Measurements from ENCODE around the gene CHP1. TPM values are rescaled to one million over a fixed set of nuclear protein-coding genes. Genes with fewer than 3 reads are reported as not detected.
"Not testable (repeated sequence)": the region's sequence is repeated elsewhere in the genome, so short reads cannot be mapped to it uniquely, and the experiment has no call there.

CHP1 gene
- total RNA-seq, 1 experiment from 2014 or later = 97.7 TPM

DNA sequence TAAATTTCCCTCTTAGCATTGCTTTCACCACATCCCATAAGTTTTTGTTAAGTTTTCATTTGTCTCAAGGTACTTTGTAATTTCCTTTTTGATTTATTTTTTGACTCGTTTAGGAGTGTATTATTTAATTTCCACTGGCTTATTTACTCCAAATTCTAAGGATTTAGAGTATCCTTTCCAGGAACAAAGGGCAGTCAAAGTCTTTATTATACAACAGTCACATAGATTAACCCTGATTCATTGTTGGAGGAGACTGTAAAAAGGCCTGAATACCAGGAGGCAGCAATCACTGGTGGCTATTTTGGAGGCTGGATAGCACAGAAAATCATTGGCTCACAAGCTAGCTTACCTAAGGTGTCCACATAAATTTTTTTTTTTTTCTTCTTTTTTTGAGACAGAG lies 61.5 kb downstream of the CHP1 start:
- Histone ChIP-seq H4K5ac (ENCODE audit: insufficient read length, low read depth, low read length) (no peak overlapping the region), H2AFZ (ENCODE audit: low read length) (no peak overlapping the region), H2BK15ac (ENCODE audit: low read depth, low read length) (no peak overlapping the region), H2BK5ac (ENCODE audit: insufficient read length, low read length) (no peak overlapping the region), H3K4ac (ENCODE audit: low read depth, low read length) (no peak overlapping the region), H3K27me3 (ENCODE audit: insufficient read depth, low read length) (no peaks in the 10 kb centered on the region), H3K14ac (ENCODE audit: insufficient read depth, low read length) (no peak overlapping the region), H3K79me2 (ENCODE audit: insufficient read depth, low read length) (no peaks in the 10 kb centered on the region; the same call in 1 of the 2 replicates), H3K56ac (ENCODE audit: insufficient read length, low read depth, low read length) (no peak overlapping the region), H4K8ac (replicated peaks; ENCODE audit: insufficient read length, low read depth, low read length) (no peak overlapping the region), H2BK12ac (ENCODE audit: insufficient read length, low read depth, low read length) (no peak overlapping the region), H3K23me2 (ENCODE audit: insufficient read length, low read depth, low read length, poor library complexity, severe bottlenecking) (no peaks in the 10 kb centered on the region), H3K4me1 (ENCODE audit: insufficient read depth, low read length) (no peaks in the 10 kb centered on the region), H3K9me3 (ENCODE audit: control insufficient read depth, low read depth, low read length) (no peaks in the 10 kb centered on the region), H2BK20ac (ENCODE audit: low read depth, low read length, poor library complexity, severe bottlenecking) (no peak overlapping the region), H3K4me2 (ENCODE audit: insufficient read depth, insufficient read length, low read length) (no peak overlapping the region), H4K20me1 (ENCODE audit: control insufficient read depth, insufficient read depth, insufficient read length) (no peaks in the 10 kb centered on the region), H3T11ph (ENCODE audit: low read length) (no peak overlapping the region), H2BK120ac (ENCODE audit: low read depth, low read length, poor library complexity, severe bottlenecking) (no peak overlapping the region), H3K23ac (ENCODE audit: insufficient read length, low read depth, low read length) (no peak overlapping the region), H2AK5ac (ENCODE audit: insufficient read length, low read length) (no peak overlapping the region), H3K18ac (ENCODE audit: insufficient read length, low read depth, low read length) (no peak overlapping the region), H4K91ac (ENCODE audit: insufficient read length, low read depth, low read length) (no peak overlapping the region), H3K27ac (ENCODE audit: insufficient read length, low read depth, low read length) (no peak overlapping the region), H3K79me1 (ENCODE audit: insufficient read depth, low read depth, low read length, poor library complexity, severe bottlenecking) (peaks cover 14% of the 10 kb centered on the region), H3K9ac (ENCODE audit: extremely low read depth, insufficient read length, low read length) (no peak overlapping the region)
- Mint-ChIP-seq H3K4me3 (no peak overlapping the region), H3K9me3 (no peaks in the 10 kb centered on the region), H3K36me3 (ENCODE audit: insufficient read depth in 1 of 3, low read depth in 3 of 3) (peaks cover 27 to 53% (median 48%) of the 10 kb centered on the region in 3 experiments), H3K27ac (peak overlapping the region in 2 of 3 experiments; percentile 70 to 80; a peak in 3 of 7 replicates), H3K4me1 (no peaks in the 10 kb centered on the region; a peak in 2 of 4 replicates), H3K27me3 (ENCODE audit: low read depth) (no peaks in the 10 kb centered on the region)
- DNase-seq = no peak
- WGBS (ENCODE audit: extremely low coverage, insufficient read length, low lambda C conversion rate) = no CpG with 5 or more reads among the region's 1 CpG
- TF ChIP-seq, protein P1, sequence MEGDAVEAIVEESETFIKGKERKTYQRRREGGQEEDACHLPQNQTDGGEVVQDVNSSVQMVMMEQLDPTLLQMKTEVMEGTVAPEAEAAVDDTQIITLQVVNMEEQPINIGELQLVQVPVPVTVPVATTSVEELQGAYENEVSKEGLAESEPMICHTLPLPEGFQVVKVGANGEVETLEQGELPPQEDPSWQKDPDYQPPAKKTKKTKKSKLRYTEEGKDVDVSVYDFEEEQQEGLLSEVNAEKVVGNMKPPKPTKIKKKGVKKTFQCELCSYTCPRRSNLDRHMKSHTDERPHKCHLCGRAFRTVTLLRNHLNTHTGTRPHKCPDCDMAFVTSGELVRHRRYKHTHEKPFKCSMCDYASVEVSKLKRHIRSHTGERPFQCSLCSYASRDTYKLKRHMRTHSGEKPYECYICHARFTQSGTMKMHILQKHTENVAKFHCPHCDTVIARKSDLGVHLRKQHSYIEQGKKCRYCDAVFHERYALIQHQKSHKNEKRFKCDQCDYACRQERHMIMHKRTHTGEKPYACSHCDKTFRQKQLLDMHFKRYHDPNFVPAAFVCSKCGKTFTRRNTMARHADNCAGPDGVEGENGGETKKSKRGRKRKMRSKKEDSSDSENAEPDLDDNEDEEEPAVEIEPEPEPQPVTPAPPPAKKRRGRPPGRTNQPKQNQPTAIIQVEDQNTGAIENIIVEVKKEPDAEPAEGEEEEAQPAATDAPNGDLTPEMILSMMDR (conservative IDR thresholded peaks at IDR 0.05) = no peak

DNA sequence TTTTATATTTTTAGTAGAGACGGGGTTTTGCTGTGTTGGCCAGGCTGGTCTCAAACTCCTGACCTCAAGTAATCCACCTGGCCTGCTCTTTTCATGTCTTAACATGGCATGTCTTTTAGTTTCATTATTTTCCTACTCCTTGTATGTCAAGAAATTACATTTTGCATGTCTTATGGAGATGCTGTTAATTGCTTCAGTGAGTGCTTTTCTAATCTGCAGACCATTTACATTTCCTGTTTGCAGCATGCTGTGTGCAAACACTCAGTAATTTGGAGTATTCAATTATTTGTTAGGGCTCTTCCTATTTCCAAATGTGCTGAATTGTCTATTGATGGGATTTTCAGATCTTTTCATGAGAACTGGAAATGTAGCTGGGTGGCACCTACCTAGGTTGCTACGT lies 70.1 kb downstream of the CHP1 start:
- peak overlapping the region in 2 of 3 experiments; percentile 44 to 63; a peak in 4 of 7 replicates for H3K27ac Mint-ChIP-seq
- no CpG with 5 or more reads among the region's 2 CpGs for WGBS (ENCODE audit: extremely low coverage, insufficient read length, low lambda C conversion rate)

More for the DNA sequence above, 70.1 kb downstream of the CHP1 start:
- Mint-ChIP-seq H3K4me3 (0 out of 5 replicates have a peak overlapping the region, but pooled peaks of 1 of the 2 experiments have one; percentile 20), H3K36me3 (ENCODE audit: insufficient read depth in 1 of 3, low read depth in 3 of 3) (peaks cover 15 to 35% (median 35%) of the 10 kb centered on the region in 3 experiments; a peak in 6 of 7 replicates), H3K4me1 (peaks cover 33 to 39% of the 10 kb centered on the region in 2 experiments)
- not testable (repeated sequence) for H3K79me2 ChIP-seq (ENCODE audit: insufficient read depth, low read length); H3K4ac ChIP-seq (ENCODE audit: low read depth, low read length); H2AK5ac ChIP-seq (ENCODE audit: insufficient read length, low read length); H3K27ac ChIP-seq (ENCODE audit: insufficient read length, low read depth, low read length); H2BK120ac ChIP-seq (ENCODE audit: low read depth, low read length, poor library complexity, severe bottlenecking); H2BK5ac ChIP-seq (ENCODE audit: insufficient read length, low read length); H3K27me3 Mint-ChIP-seq (ENCODE audit: low read depth); H2BK15ac ChIP-seq (ENCODE audit: low read depth, low read length); H3K9ac ChIP-seq (ENCODE audit: extremely low read depth, insufficient read length, low read length); DNase-seq; H3K9me3 Mint-ChIP-seq; H3K23me2 ChIP-seq (ENCODE audit: insufficient read length, low read depth, low read length, poor library complexity, severe bottlenecking); H3K27me3 ChIP-seq (ENCODE audit: insufficient read depth, low read length); H2BK20ac ChIP-seq (ENCODE audit: low read depth, low read length, poor library complexity, severe bottlenecking); H2BK12ac ChIP-seq (ENCODE audit: insufficient read length, low read depth, low read length); H4K5ac ChIP-seq (ENCODE audit: insufficient read length, low read depth, low read length); H3K56ac ChIP-seq (ENCODE audit: insufficient read length, low read depth, low read length); H3K14ac ChIP-seq (ENCODE audit: insufficient read depth, low read length); H4K91ac ChIP-seq (ENCODE audit: insufficient read length, low read depth, low read length); H3K79me1 ChIP-seq (ENCODE audit: insufficient read depth, low read depth, low read length, poor library complexity, severe bottlenecking); H3K23ac ChIP-seq (ENCODE audit: insufficient read length, low read depth, low read length); H4K20me1 ChIP-seq (ENCODE audit: control insufficient read depth, insufficient read depth, insufficient read length); H2AFZ ChIP-seq (ENCODE audit: low read length); H3T11ph ChIP-seq (ENCODE audit: low read length); H3K18ac ChIP-seq (ENCODE audit: insufficient read length, low read depth, low read length); H4K8ac ChIP-seq (replicated peaks; ENCODE audit: insufficient read length, low read depth, low read length); H3K9me3 ChIP-seq (ENCODE audit: control insufficient read depth, low read depth, low read length); H3K4me1 ChIP-seq (ENCODE audit: insufficient read depth, low read length); H3K4me2 ChIP-seq (ENCODE audit: insufficient read depth, insufficient read length, low read length)
